IMR-90 (cell line): Measurements from ENCODE around the gene MPP4. TPM values are rescaled to one million over a fixed set of nuclear protein-coding genes. Genes with fewer than 3 reads are reported as not detected.

Source experiments
- ATAC-seq: fragments of 200-7000 bp; cut with Tn5 transposase; 2 replicates; pipeline ENCODE4 v1.9.1; 2020; ENCODE audit warnings: low read depth, mild to moderate bottlenecking, moderate library complexity
- BruUV-seq: library from RNA; stranded (reverse); fragments of 400-500 nt; replicated peaks from 2 replicates; lab custom pipeline; 2021; lab: Mats Ljungman, UMichigan
- CTCF ChIA-PET: fragments of 300-600 bp; formaldehyde crosslinking; extraction: SDS; loops from one replicate; lab custom pipeline; 2021; ENCODE audit warnings: antibody characterized with exemption; lab: Yijun Ruan, JAX
- POLR2A ChIA-PET: fragments of 300-600 bp; sonication (Branson Sonifier 250); formaldehyde crosslinking; loops from one replicate; lab custom pipeline; 2022; ENCODE audit warnings: antibody characterized with exemption; ENCODE audit not compliant: unreplicated experiment; lab: Charles Lee
- DNase-seq: peaks from one replicate; pipeline ENCODE4 v3.0.0; 2013
- H2AFZ ChIP-seq: replicated peaks from 2 replicates; pipeline ENCODE3; 2013; ENCODE audit warnings: low read length, mild to moderate bottlenecking; ENCODE audit not compliant: poor library complexity
- H2AK5ac ChIP-seq: 2 replicates; pipeline ENCODE4 v1.6.1; 2013; ENCODE audit warnings: low read depth, low read length, inconsistent platforms
- H2AK9ac ChIP-seq: replicated peaks from 2 replicates; pipeline ENCODE3; 2013; ENCODE audit warnings: mild to moderate bottlenecking, low read depth, low read length, moderate library complexity; ENCODE audit not compliant: poor library complexity
- H2BK120ac ChIP-seq: 2 replicates; pipeline ENCODE4 v1.6.1; 2013; ENCODE audit warnings: low read depth, low read length, inconsistent platforms
- H2BK15ac ChIP-seq: 3 replicates; pipeline ENCODE4 v1.6.1; 2013; ENCODE audit warnings: low read depth, low read length, inconsistent platforms
- H2BK20ac ChIP-seq: 2 replicates; pipeline ENCODE4 v1.6.1; 2013; ENCODE audit warnings: low read depth, mild to moderate bottlenecking, inconsistent platforms, low read length, moderate library complexity
- H2BK5ac ChIP-seq: 2 replicates; pipeline ENCODE4 v1.6.1; 2013; ENCODE audit warnings: mild to moderate bottlenecking, low read depth, low read length, inconsistent platforms; ENCODE audit not compliant: poor library complexity, severe bottlenecking
- H3K14ac ChIP-seq: replicated peaks from 2 replicates; pipeline ENCODE4 v1.6.1; 2013; ENCODE audit warnings: low read depth, low read length, inconsistent platforms
- H3K18ac ChIP-seq: 2 replicates; pipeline ENCODE4 v1.6.1; 2013; ENCODE audit warnings: low read depth, low read length, control low read depth
- H3K23ac ChIP-seq: 2 replicates; pipeline ENCODE4 v1.6.1; 2013; ENCODE audit warnings: low read depth, low read length, inconsistent platforms
- H3K27ac ChIP-seq: 2 replicates; pipeline ENCODE4 v1.5.1; 2013; ENCODE audit warnings: mild to moderate bottlenecking, control low read depth, low read length; ENCODE audit not compliant: insufficient read depth
- H3K27me3 ChIP-seq: 2 replicates; pipeline ENCODE4 v1.6.1; 2013; ENCODE audit warnings: low read length; ENCODE audit not compliant: control insufficient read depth, insufficient read depth
- H3K36me3 ChIP-seq: 2 replicates; pipeline ENCODE4 v1.6.1; 2013; ENCODE audit warnings: low read length, mixed read lengths; ENCODE audit not compliant: control insufficient read depth, insufficient read depth
- H3K4ac ChIP-seq: 2 replicates; pipeline ENCODE4 v1.6.1; 2013; ENCODE audit warnings: low read depth, low read length, inconsistent platforms
- H3K4me1 ChIP-seq: 2 replicates; pipeline ENCODE4 v1.6.1; 2013; ENCODE audit warnings: low read length, mixed read lengths; ENCODE audit not compliant: control insufficient read depth, insufficient read depth
- H3K4me2 ChIP-seq: 2 replicates; pipeline ENCODE4 v1.6.1; 2013; ENCODE audit warnings: low read depth, mild to moderate bottlenecking, control low read depth, low read length, moderate library complexity
- H3K4me3 ChIP-seq: 2 replicates; pipeline ENCODE4 v1.5.1; 2013; ENCODE audit warnings: low read depth, mild to moderate bottlenecking, control low read depth, low read length, moderate library complexity; ENCODE audit not compliant: insufficient read depth
- H3K56ac ChIP-seq: 2 replicates; pipeline ENCODE4 v1.6.1; 2013; ENCODE audit warnings: low read length, inconsistent platforms; ENCODE audit not compliant: insufficient read depth; ENCODE audit errors: extremely low read depth
- H3K79me1 ChIP-seq, 2 experiments: 2 replicates each; pipeline ENCODE4 v1.6.1; 2013; ENCODE audit warnings: low read length in 2 of 2, inconsistent platforms in 1 of 2, low read depth in 1 of 2
- H3K9ac ChIP-seq: 2 replicates; pipeline ENCODE4 v1.6.1; 2013; ENCODE audit warnings: low read depth, low read length, control low read depth
- H3K9me1 ChIP-seq: 2 replicates; pipeline ENCODE4 v1.6.1; 2013; ENCODE audit warnings: low read length, inconsistent platforms; ENCODE audit not compliant: insufficient read depth
- H3K9me3 ChIP-seq: 2 replicates; pipeline ENCODE4 v1.6.1; 2013; ENCODE audit warnings: low read length; ENCODE audit not compliant: control insufficient read depth, insufficient read depth
- H4K20me1 ChIP-seq: 2 replicates; pipeline ENCODE4 v1.6.1; 2013; ENCODE audit warnings: low read length, inconsistent platforms; ENCODE audit not compliant: insufficient read depth
- H4K5ac ChIP-seq: 2 replicates; pipeline ENCODE4 v1.6.1; 2013; ENCODE audit warnings: mild to moderate bottlenecking, low read depth, low read length, control low read depth
- H4K8ac ChIP-seq, 2 experiments: 2 replicates each; pipeline ENCODE4 v1.6.1; 2013; ENCODE audit warnings: low read depth in 2 of 2, low read length in 2 of 2, control low read depth in 1 of 2, inconsistent platforms in 1 of 2
- H4K91ac ChIP-seq: 2 replicates; pipeline ENCODE4 v1.6.1; 2013; ENCODE audit warnings: low read depth, low read length, inconsistent platforms; ENCODE audit not compliant: insufficient read depth
- BHLHE40 ChIP-seq: fragments of 150-350 bp; IDR thresholded peaks from 2 replicates; pipeline ENCODE4 v1.6.1; 2016; ENCODE audit warnings: mild to moderate bottlenecking, low read depth, low read length
- CEBPB ChIP-seq: IDR thresholded peaks from 2 replicates; pipeline ENCODE4 v1.6.1; 2012; ENCODE audit warnings: low read depth, low read length, improper control_type of control experiment
- CHD1 ChIP-seq: IDR thresholded peaks from 2 replicates; pipeline ENCODE4 v1.6.1; 2012; ENCODE audit warnings: low read depth, low read length, improper control_type of control experiment
- CTCF ChIP-seq: conservative IDR thresholded peaks from 2 replicates; pipeline ENCODE4 v1.5.1; 2012; ENCODE audit warnings: mild to moderate bottlenecking, low read depth, low read length, improper control_type of control experiment
- ELK1 ChIP-seq: fragments of 150-350 bp; IDR thresholded peaks from 2 replicates; pipeline ENCODE4 v1.6.1; 2016; ENCODE audit warnings: low read depth, mild to moderate bottlenecking, low read length, moderate library complexity, borderline replicate concordance
- FOS ChIP-seq: fragments of 150-350 bp; IDR thresholded peaks from 2 replicates; pipeline ENCODE4 v1.6.1; 2016; ENCODE audit warnings: low read depth, low read length
- MAFK ChIP-seq: IDR thresholded peaks from 2 replicates; pipeline ENCODE4 v1.6.1; 2012; ENCODE audit warnings: low read depth, low read length, improper control_type of control experiment
- MAZ ChIP-seq: IDR thresholded peaks from 2 replicates; pipeline ENCODE4 v1.6.1; 2012; ENCODE audit warnings: low read depth, mild to moderate bottlenecking, low read length, improper control_type of control experiment, moderate library complexity, borderline replicate concordance
- MXI1 ChIP-seq: IDR thresholded peaks from 2 replicates; pipeline ENCODE4 v1.6.1; 2012; ENCODE audit warnings: low read depth, mild to moderate bottlenecking, low read length, moderate library complexity, borderline replicate concordance
- NFE2L2 ChIP-seq: fragments of 150-350 bp; IDR thresholded peaks from 2 replicates; pipeline ENCODE4 v1.6.1; 2016; ENCODE audit warnings: low read depth, mild to moderate bottlenecking, low read length
- POLR2A ChIP-seq: IDR thresholded peaks from 2 replicates; pipeline ENCODE4 v1.6.1; 2012; ENCODE audit warnings: mild to moderate bottlenecking, low read depth, low read length
- RAD21 ChIP-seq: IDR thresholded peaks from 2 replicates; pipeline ENCODE4 v1.6.1; 2012; ENCODE audit warnings: low read length, improper control_type of control experiment
- RCOR1 ChIP-seq: IDR thresholded peaks from 2 replicates; pipeline ENCODE4 v1.6.1; 2012; ENCODE audit warnings: mild to moderate bottlenecking, low read length, improper control_type of control experiment; ENCODE audit not compliant: insufficient replicate concordance
- RFX5 ChIP-seq: IDR thresholded peaks from 2 replicates; pipeline ENCODE4 v1.8.0; 2012; ENCODE audit warnings: low read depth, mild to moderate bottlenecking, low read length, moderate library complexity
- USF2 ChIP-seq: fragments of 150-350 bp; IDR thresholded peaks from 2 replicates; pipeline ENCODE4 v1.6.1; 2017; ENCODE audit warnings: mild to moderate bottlenecking, antibody characterized with exemption, low read length, low read depth
- WGBS, 2 experiments: methylation state at CpG; one replicate each; pipeline versions ENCODE4 v1.1.5 to v1.1.7; 2013; ENCODE audit warnings: missing lambda C conversion rate in 2 of 2; ENCODE audit not compliant: insufficient read length in 1 of 2; ENCODE audit errors: extremely low coverage in 2 of 2; 5-methylcytosine and 5-hydroxymethylcytosine counted together
- dilution Hi-C: fragments of 300-500 bp; cut with HindIII; formaldehyde crosslinking; loops from one replicate; pipeline ENCODE4 v1.14.3; 2018; ENCODE audit warnings: low sequenced_read_pairs; ENCODE audit not compliant: unreplicated experiment
- in situ Hi-C: fragments of 300-500 bp; cut with MboI; formaldehyde crosslinking; loops from 3 replicates; pipeline ENCODE4 v1.14.3; 2019; ENCODE audit warnings: low sequenced_read_pairs, inconsistent platforms, mixed read lengths
- intact Hi-C: fragments of 100-400 bp; cut with micrococcal nuclease; formaldehyde crosslinking; loops from 2 replicates; pipeline ENCODE4 v1.10.0; 2022
- polyA plus RNA-seq, 3 experiments: library from polyadenylated mRNA; depleted of rRNA; stranded (reverse); fragments of >200 nt; gene quantifications; 2 replicates each; pipeline ENCODE4 v1.2.3, GENCODE V29; 2012; ENCODE audit warnings: low replicate concordance in 1 of 3
- total RNA-seq: library from RNA; depleted of rRNA; stranded (reverse); fragments of >200 nt; gene quantifications from 2 replicates; pipeline ENCODE4 v1.2.3, GENCODE V29; 2012

Gene MPP4
- total and polyA plus RNA-seq, 2 of the 4 experiments (the other 2 are of a cell fraction) = 11.8 to 14.9 TPM

- no peak overlapping the region for H3K9ac ChIP-seq
- no peak overlapping the region for H2BK5ac ChIP-seq
- H3K4me1 ChIP-seq = no peaks in the 10 kb centered on the region
- no peak overlapping the region for H2AFZ ChIP-seq
- intact Hi-C loops (no loop called here), in situ Hi-C loops (loop anchor here (25.0 kb wide), 1 partner anchor 385 kb away; no protein-coding TSS in a partner anchor), dilution Hi-C loops (no loop called here)
- no peaks in the 10 kb centered on the region for H4K20me1 ChIP-seq
- H4K8ac ChIP-seq = no peak overlapping the region
- ATAC-seq = no peak
- TF ChIP-seq CEBPB (no peak), CHD1 (no peak), RFX5 (no peak), RAD21 (no peak), ELK1 (no peak), MAZ (no peak), CTCF (no peak), RCOR1 (no peak), USF2 (no peak), BHLHE40 (no peak), FOS (no peak), NFE2L2 (no peak), POLR2A (no peak), MAFK (no peak), MXI1 (no peak)
- POLR2A ChIA-PET = interaction anchor here (0.6 kb wide), 1 partner anchor 24 kb away, joined by 3 read pairs; no protein-coding TSS in a partner anchor
- no peaks in the 10 kb centered on the region for H3K79me1 ChIP-seq
- no peaks in the 10 kb centered on the region for H3K9me3 ChIP-seq
- CTCF ChIA-PET = no interaction called here
- H3K4me2 ChIP-seq = no peak overlapping the region
- no peak overlapping the region for H2AK9ac ChIP-seq
- no peak overlapping the region; the same call in 1 of the 2 replicates for H3K14ac ChIP-seq
- H3K4me3 ChIP-seq = no peak overlapping the region
- 0 out of 2 replicates have a peak, but pooled peaks cover 2% of the 10 kb centered on the region for H3K9me1 ChIP-seq
- H3K23ac ChIP-seq = no peak overlapping the region
- no TSS peak for BruUV-seq
- H3K36me3 ChIP-seq = peaks cover 6% of the 10 kb centered on the region
- WGBS, 2 experiments = 80% methylated on average over 1 of the region's 5 CpGs; no CpG with 5 or more reads in 1 of the 2 experiments
- no peak overlapping the region for H3K4ac ChIP-seq
- no peak overlapping the region for H3K56ac ChIP-seq
- H4K5ac ChIP-seq = no peak overlapping the region
- no peak overlapping the region for H2BK15ac ChIP-seq
- no peaks in the 10 kb centered on the region for H3K27me3 ChIP-seq
- no peak overlapping the region for H4K91ac ChIP-seq
- no peak overlapping the region for H2AK5ac ChIP-seq
- peak; percentile 8 for DNase-seq
- H2BK120ac ChIP-seq = no peak overlapping the region
- no peak overlapping the region for H3K27ac ChIP-seq
- H3K18ac ChIP-seq = no peak overlapping the region
- H2BK20ac ChIP-seq = no peak overlapping the region
These were observed 76.0 kb downstream of the MPP4 start for GRCh38 chr2:201622306-201622970.
